Measurements from ENCODE around the gene C16orf87. TPM values are rescaled to one million over a fixed set of nuclear protein-coding genes. Genes with fewer than 3 reads are reported as not detected.

Gene C16orf87
- total and polyA plus RNA-seq, 2 donors (not counting 1 experiment from before 2014, with no cell fraction given): 3.4 to 11.3 TPM

DNA sequence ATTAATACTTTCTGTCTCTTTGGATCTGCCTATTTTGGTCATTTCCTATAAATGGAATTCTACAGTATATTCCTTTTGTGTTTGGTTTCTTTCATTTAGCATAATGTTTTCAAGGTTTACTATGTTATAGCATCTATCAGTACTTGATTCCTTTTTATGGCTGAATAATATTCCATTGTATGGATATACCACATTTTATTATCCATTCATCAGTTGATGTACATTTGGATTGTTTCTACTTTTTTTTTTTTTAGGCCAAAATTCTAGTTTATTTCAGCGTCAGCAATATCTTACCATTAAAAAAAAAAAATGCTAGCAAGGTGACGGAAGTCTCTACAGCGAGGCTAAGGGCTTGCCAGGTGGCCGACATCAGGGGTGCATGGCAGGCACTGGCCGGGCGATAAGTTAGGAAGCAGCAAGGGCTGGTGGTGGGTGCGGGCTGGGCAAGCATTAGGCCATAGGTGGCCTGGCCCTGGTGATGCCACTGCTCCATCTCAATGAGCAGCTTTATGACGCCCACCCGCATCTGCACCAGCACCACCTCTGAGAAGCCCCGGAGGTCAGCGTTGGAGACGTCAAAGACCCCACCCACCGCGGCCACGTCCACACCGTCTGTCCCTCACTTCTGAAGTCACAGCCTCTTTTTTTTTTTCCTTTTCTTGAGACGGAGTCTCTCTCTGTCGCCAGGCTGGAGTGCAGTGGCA lies 11.4 kb upstream of the C16orf87 start:
- Mint-ChIP-seq H3K27ac (no peak overlapping the region), H3K9me3 (ENCODE audit: insufficient read depth) (no peaks in the 10 kb centered on the region), H3K4me3 (no peak overlapping the region), H3K4me1 (no peaks in the 10 kb centered on the region), H3K27me3 (no peaks in the 10 kb centered on the region)
- no peak overlapping the region for H3K4me3 ChIP-seq (ENCODE audit: control extremely low read depth in 1 of 5, extremely low read depth in 1 of 5, insufficient read depth in 1 of 5, low read depth in 2 of 5, low read length in 4 of 5)
- no peak overlapping the region for H3K4me2 ChIP-seq (replicated peaks; ENCODE audit: low read depth, low read length, poor library complexity, severe bottlenecking)
- H3K4me1 ChIP-seq (ENCODE audit: control insufficient read depth in 2 of 2, insufficient read depth in 2 of 2, low read length in 2 of 2): peaks cover 0 to 10% of the 10 kb centered on the region in 2 donors
- H4K20me1 ChIP-seq (ENCODE audit: control insufficient read depth, insufficient read depth, low read length, poor library complexity, severe bottlenecking): no peaks in the 10 kb centered on the region
- ChIA-PET POLR2A (no interaction called here), CTCF (interaction anchor here (2.5 kb wide), 1 partner anchor 12 kb away, joined by 7 read pairs; no protein-coding TSS in a partner anchor)
- no peak overlapping the region for H3K27ac ChIP-seq (ENCODE audit: low read length in 2 of 2)
- DNase-seq (no peak), ATAC-seq (ENCODE audit: low read depth) (no peak)
- H3K9ac ChIP-seq (ENCODE audit: low read length): no peak overlapping the region
- peaks cover 0 to 13% (median 0%) of the 10 kb centered on the region in 3 donors for H3K9me3 ChIP-seq (ENCODE audit: control extremely low read depth in 1 of 3, control insufficient read depth in 2 of 3, insufficient read depth in 1 of 3, low read length in 2 of 3)
- WGBS (ENCODE audit: insufficient coverage): 98% methylated on average over 18 of the region's 18 CpGs
- intact Hi-C loops (cut with micrococcal nuclease): no loop called here
- no peaks in the 10 kb centered on the region for H3K27me3 ChIP-seq (replicated peaks in 1 of 4; ENCODE audit: control extremely low read depth in 1 of 4, control insufficient read depth in 3 of 4, insufficient read depth in 4 of 4, low read length in 3 of 4)
- no peaks in the 10 kb centered on the region for H3K79me2 ChIP-seq (ENCODE audit: control insufficient read depth, insufficient read depth, low read length)
- H2AFZ ChIP-seq (ENCODE audit: insufficient read depth, low read depth, low read length, poor library complexity, severe bottlenecking): no peak overlapping the region
- H3K36me3 ChIP-seq (replicated peaks in 1 of 2; ENCODE audit: control extremely low read depth in 1 of 2, control insufficient read depth in 1 of 2, extremely low read depth in 1 of 2, insufficient read depth in 2 of 2, low read length in 1 of 2): no peaks in the 10 kb centered on the region
- TF ChIP-seq, protein P1, sequence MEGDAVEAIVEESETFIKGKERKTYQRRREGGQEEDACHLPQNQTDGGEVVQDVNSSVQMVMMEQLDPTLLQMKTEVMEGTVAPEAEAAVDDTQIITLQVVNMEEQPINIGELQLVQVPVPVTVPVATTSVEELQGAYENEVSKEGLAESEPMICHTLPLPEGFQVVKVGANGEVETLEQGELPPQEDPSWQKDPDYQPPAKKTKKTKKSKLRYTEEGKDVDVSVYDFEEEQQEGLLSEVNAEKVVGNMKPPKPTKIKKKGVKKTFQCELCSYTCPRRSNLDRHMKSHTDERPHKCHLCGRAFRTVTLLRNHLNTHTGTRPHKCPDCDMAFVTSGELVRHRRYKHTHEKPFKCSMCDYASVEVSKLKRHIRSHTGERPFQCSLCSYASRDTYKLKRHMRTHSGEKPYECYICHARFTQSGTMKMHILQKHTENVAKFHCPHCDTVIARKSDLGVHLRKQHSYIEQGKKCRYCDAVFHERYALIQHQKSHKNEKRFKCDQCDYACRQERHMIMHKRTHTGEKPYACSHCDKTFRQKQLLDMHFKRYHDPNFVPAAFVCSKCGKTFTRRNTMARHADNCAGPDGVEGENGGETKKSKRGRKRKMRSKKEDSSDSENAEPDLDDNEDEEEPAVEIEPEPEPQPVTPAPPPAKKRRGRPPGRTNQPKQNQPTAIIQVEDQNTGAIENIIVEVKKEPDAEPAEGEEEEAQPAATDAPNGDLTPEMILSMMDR (IDR thresholded peaks at IDR 0.05): no peak
- no peak for TF ChIP-seq EZH2 (IDR thresholded peaks at IDR 0.05; ENCODE audit: borderline replicate concordance, insufficient read depth, low read depth, low read length, poor library complexity, severe bottlenecking)

DNA sequence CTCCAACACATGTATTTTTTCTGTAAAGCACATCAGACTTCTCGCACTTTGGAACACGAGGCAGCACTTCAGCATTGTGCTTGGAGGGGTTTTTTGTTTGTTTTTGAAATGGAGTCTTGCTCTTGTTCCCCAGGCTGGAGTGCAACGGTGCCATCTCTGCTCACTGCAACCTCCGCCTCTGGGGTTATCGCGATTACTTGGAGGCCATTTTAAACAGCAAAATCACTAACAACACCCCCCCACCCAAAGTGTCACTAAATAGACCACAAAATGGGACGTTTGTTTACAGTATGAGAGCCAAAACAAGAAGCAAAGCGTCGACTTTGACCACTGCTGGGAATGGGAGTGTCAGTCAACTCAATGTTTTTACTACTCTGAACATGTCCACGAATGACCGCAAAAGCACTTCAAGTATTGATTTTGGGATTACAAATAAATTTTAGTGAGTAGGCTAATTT lies 9.0 kb upstream of the C16orf87 start:
- TF ChIP-seq EZH2 (IDR thresholded peaks at IDR 0.05; ENCODE audit: borderline replicate concordance, insufficient read depth, low read depth, low read length, poor library complexity, severe bottlenecking): no peak
- TF ChIP-seq, protein P1 (IDR thresholded peaks at IDR 0.05): no peak
- Histone ChIP-seq H3K27ac (ENCODE audit: low read length in 2 of 2) (no peak overlapping the region), H3K9me3 (ENCODE audit: control extremely low read depth in 1 of 3, control insufficient read depth in 2 of 3, insufficient read depth in 1 of 3, low read length in 2 of 3) (peaks cover 0 to 13% (median 0%) of the 10 kb centered on the region in 3 donors), H3K36me3 (replicated peaks in 1 of 2; ENCODE audit: control extremely low read depth in 1 of 2, control insufficient read depth in 1 of 2, extremely low read depth in 1 of 2, insufficient read depth in 2 of 2, low read length in 1 of 2) (no peaks in the 10 kb centered on the region), H2AFZ (ENCODE audit: insufficient read depth, low read depth, low read length, poor library complexity, severe bottlenecking) (no peak overlapping the region), H3K4me3 (ENCODE audit: control extremely low read depth in 1 of 5, extremely low read depth in 1 of 5, insufficient read depth in 1 of 5, low read depth in 2 of 5, low read length in 4 of 5) (no peak overlapping the region), H3K9ac (ENCODE audit: low read length) (no peak overlapping the region), H3K79me2 (ENCODE audit: control insufficient read depth, insufficient read depth, low read length) (no peaks in the 10 kb centered on the region), H3K4me2 (replicated peaks; ENCODE audit: low read depth, low read length, poor library complexity, severe bottlenecking) (no peak overlapping the region), H4K20me1 (ENCODE audit: control insufficient read depth, insufficient read depth, low read length, poor library complexity, severe bottlenecking) (no peaks in the 10 kb centered on the region), H3K27me3 (replicated peaks in 1 of 4; ENCODE audit: control extremely low read depth in 1 of 4, control insufficient read depth in 3 of 4, insufficient read depth in 4 of 4, low read length in 3 of 4) (no peaks in the 10 kb centered on the region), H3K4me1 (ENCODE audit: control insufficient read depth in 2 of 2, insufficient read depth in 2 of 2, low read length in 2 of 2) (peaks cover 10 to 27% of the 10 kb centered on the region in 2 donors)
- intact Hi-C loops (cut with micrococcal nuclease): loop anchor here (10.0 kb wide), 1 partner anchor 75 kb away; no protein-coding TSS in a partner anchor
- WGBS (ENCODE audit: insufficient coverage): 100% methylated on average over 5 of the region's 11 CpGs
- no peak overlapping the region for H3K27ac Mint-ChIP-seq
- H3K4me1 Mint-ChIP-seq: peaks cover 13% of the 10 kb centered on the region
- no peaks in the 10 kb centered on the region for H3K9me3 Mint-ChIP-seq (ENCODE audit: insufficient read depth)
- ATAC-seq (ENCODE audit: low read depth): no peak
- CTCF ChIA-PET: interaction anchor here (2.5 kb wide), 1 partner anchor 14 kb away, joined by 7 read pairs; no protein-coding TSS in a partner anchor
- no peak overlapping the region for H3K4me3 Mint-ChIP-seq
- no peak for DNase-seq
- POLR2A ChIA-PET: no interaction called here
- H3K27me3 Mint-ChIP-seq: no peaks in the 10 kb centered on the region

All from B cell (primary cell).